Ishikawa (cell line): Measurements from ENCODE around the gene WDR54.

Experiments
- EGR1 ChIP-seq: IDR thresholded peaks from 2 replicates; pipeline ENCODE4 v1.6.1; 2012
- FOXM1 ChIP-seq: IDR thresholded peaks from 2 replicates; pipeline ENCODE4 v1.6.1; 2012; ENCODE audit warnings: low read depth, borderline replicate concordance
- REST ChIP-seq: IDR thresholded peaks from 2 replicates; pipeline ENCODE4 v1.6.1; 2012; ENCODE audit warnings: low read depth, mild to moderate bottlenecking
- TAF1 ChIP-seq: IDR thresholded peaks from 2 replicates; pipeline ENCODE4 v1.6.1; 2012; ENCODE audit warnings: low read depth, mild to moderate bottlenecking
- TEAD4 ChIP-seq: IDR thresholded peaks from 2 replicates; pipeline ENCODE4 v1.6.1; 2012

- TF ChIP-seq FOXM1 (no peak), REST (no peak), TEAD4 (no peak), EGR1 (no peak), TAF1 (no peak)
Measured at GRCh38 chr2:74417197-74417596, 4.3 kb upstream of the WDR54 start.
